ENCODE data around the gene ZSWIM9. TPM values are rescaled to one million over a fixed set of nuclear protein-coding genes. Genes with fewer than 3 reads are reported as not detected.
"Not testable (repeated sequence)": the region's sequence is repeated elsewhere in the genome, so short reads cannot be mapped to it uniquely, and the experiment has no call there.

Gene ZSWIM9
- total RNA-seq, 2 donors from 2014 or later = 4.4 to 9.3 TPM

GRCh38 chr19:48210005-48210404 lies 39.5 kb downstream of the ZSWIM9 start:
- ATAC-seq (ENCODE audit: insufficient number of reproducible peaks, low FRiP score, low read depth) = no peak
- H3K4me3 ChIP-seq = no peak overlapping the region
- no peaks in the 10 kb centered on the region for H3K9me3 ChIP-seq
- no peak for DNase-seq (ENCODE audit: low spot score)
- H3K36me3 ChIP-seq = peaks cover 3% of the 10 kb centered on the region
- no peaks in the 10 kb centered on the region for H3K27me3 ChIP-seq (replicated peaks; ENCODE audit: insufficient read depth)
- no peak for TF ChIP-seq CTCF (IDR thresholded peaks at IDR 0.05)
- no peak overlapping the region for H3K27ac ChIP-seq
- peaks cover 2 to 6% of the 10 kb centered on the region in 2 donors for H3K4me1 ChIP-seq (ENCODE audit: control insufficient read depth in 1 of 2, low read depth in 2 of 2)

- no peak for TF ChIP-seq CTCF (IDR thresholded peaks at IDR 0.05)
- peaks cover 17% of the 10 kb centered on the region for H3K36me3 ChIP-seq
- no peak overlapping the region for H3K4me3 ChIP-seq
- H3K4me1 ChIP-seq (ENCODE audit: control insufficient read depth in 1 of 2, low read depth in 2 of 2) = no peaks in the 10 kb centered on the region
- H3K27ac ChIP-seq = no peak overlapping the region
- no peaks in the 10 kb centered on the region for H3K9me3 ChIP-seq
- H3K27me3 ChIP-seq (replicated peaks; ENCODE audit: insufficient read depth) = no peaks in the 10 kb centered on the region
- ATAC-seq (ENCODE audit: insufficient number of reproducible peaks, low FRiP score, low read depth) = no peak
- no peak for DNase-seq (ENCODE audit: low spot score)
Observed at GRCh38 chr19:48213959-48214358, 43.5 kb downstream of the ZSWIM9 start.

GRCh38 chr19:48216933-48217332 lies 46.5 kb downstream of the ZSWIM9 start:
- Histone ChIP-seq H3K36me3 (peaks cover 17% of the 10 kb centered on the region), H3K4me3 (no peak overlapping the region), H3K9me3 (no peaks in the 10 kb centered on the region), H3K4me1 (ENCODE audit: control insufficient read depth in 1 of 2, low read depth in 2 of 2) (no peaks in the 10 kb centered on the region), H3K27ac (no peak overlapping the region), H3K27me3 (replicated peaks; ENCODE audit: insufficient read depth) (no peaks in the 10 kb centered on the region)
- no peak for TF ChIP-seq CTCF (IDR thresholded peaks at IDR 0.05)
- DNase-seq (ENCODE audit: low spot score) (no peak), ATAC-seq (ENCODE audit: insufficient number of reproducible peaks, low FRiP score, low read depth) (no peak)

GRCh38 chr19:48218997-48219396 lies 48.5 kb downstream of the ZSWIM9 start:
- no peaks in the 10 kb centered on the region for H3K9me3 ChIP-seq
- no peak for ATAC-seq (ENCODE audit: insufficient number of reproducible peaks, low FRiP score, low read depth)

GRCh38 chr19:48220784-48221183 lies 50.3 kb downstream of the ZSWIM9 start:
- H3K4me3 ChIP-seq; DNase-seq (ENCODE audit: low spot score); ATAC-seq (ENCODE audit: insufficient number of reproducible peaks, low FRiP score, low read depth); H3K36me3 ChIP-seq; H3K9me3 ChIP-seq; H3K4me1 ChIP-seq (ENCODE audit: control insufficient read depth in 1 of 2, low read depth in 2 of 2); H3K27ac ChIP-seq; H3K27me3 ChIP-seq (replicated peaks; ENCODE audit: insufficient read depth): not testable (repeated sequence)

More at GRCh38 chr19:48218997-48219396, 48.5 kb downstream of the ZSWIM9 start:
- Histone ChIP-seq H3K4me1 (ENCODE audit: control insufficient read depth in 1 of 2, low read depth in 2 of 2) (no peaks in the 10 kb centered on the region), H3K27ac (no peak overlapping the region), H3K4me3 (no peak overlapping the region), H3K36me3 (peaks cover 17% of the 10 kb centered on the region), H3K27me3 (replicated peaks; ENCODE audit: insufficient read depth) (no peaks in the 10 kb centered on the region)
- no peak for TF ChIP-seq CTCF (IDR thresholded peaks at IDR 0.05)
- DNase-seq (ENCODE audit: low spot score) = no peak

GRCh38 chr19:48221628-48222027 lies 51.1 kb downstream of the ZSWIM9 start:
- no peak overlapping the region for H3K4me3 ChIP-seq
- H3K27me3 ChIP-seq (replicated peaks; ENCODE audit: insufficient read depth) = no peaks in the 10 kb centered on the region
- H3K27ac ChIP-seq = no peak overlapping the region
- peaks cover 9% of the 10 kb centered on the region for H3K36me3 ChIP-seq
- ATAC-seq (ENCODE audit: insufficient number of reproducible peaks, low FRiP score, low read depth) (no peak), DNase-seq (ENCODE audit: low spot score) (no peak)
- no peaks in the 10 kb centered on the region for H3K9me3 ChIP-seq
- no peaks in the 10 kb centered on the region for H3K4me1 ChIP-seq (ENCODE audit: control insufficient read depth in 1 of 2, low read depth in 2 of 2)
- no peak for TF ChIP-seq CTCF (IDR thresholded peaks at IDR 0.05)

Data from thoracic aorta (tissue), 2 donors.